Activated gamma-delta T cell treated with Interleukin-2 at 50 U/mL for 16 hours (primary cell): ENCODE measurements around the gene BBS2.

Experiments used
- DNase-seq: peaks from one replicate; pipeline ENCODE4 v3.0.0-alpha.2; 2020

Gene BBS2, protein sequence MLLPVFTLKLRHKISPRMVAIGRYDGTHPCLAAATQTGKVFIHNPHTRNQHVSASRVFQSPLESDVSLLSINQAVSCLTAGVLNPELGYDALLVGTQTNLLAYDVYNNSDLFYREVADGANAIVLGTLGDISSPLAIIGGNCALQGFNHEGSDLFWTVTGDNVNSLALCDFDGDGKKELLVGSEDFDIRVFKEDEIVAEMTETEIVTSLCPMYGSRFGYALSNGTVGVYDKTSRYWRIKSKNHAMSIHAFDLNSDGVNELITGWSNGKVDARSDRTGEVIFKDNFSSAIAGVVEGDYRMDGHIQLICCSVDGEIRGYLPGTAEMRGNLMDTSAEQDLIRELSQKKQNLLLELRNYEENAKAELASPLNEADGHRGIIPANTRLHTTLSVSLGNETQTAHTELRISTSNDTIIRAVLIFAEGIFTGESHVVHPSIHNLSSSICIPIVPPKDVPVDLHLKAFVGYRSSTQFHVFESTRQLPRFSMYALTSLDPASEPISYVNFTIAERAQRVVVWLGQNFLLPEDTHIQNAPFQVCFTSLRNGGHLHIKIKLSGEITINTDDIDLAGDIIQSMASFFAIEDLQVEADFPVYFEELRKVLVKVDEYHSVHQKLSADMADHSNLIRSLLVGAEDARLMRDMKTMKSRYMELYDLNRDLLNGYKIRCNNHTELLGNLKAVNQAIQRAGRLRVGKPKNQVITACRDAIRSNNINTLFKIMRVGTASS

DNA sequence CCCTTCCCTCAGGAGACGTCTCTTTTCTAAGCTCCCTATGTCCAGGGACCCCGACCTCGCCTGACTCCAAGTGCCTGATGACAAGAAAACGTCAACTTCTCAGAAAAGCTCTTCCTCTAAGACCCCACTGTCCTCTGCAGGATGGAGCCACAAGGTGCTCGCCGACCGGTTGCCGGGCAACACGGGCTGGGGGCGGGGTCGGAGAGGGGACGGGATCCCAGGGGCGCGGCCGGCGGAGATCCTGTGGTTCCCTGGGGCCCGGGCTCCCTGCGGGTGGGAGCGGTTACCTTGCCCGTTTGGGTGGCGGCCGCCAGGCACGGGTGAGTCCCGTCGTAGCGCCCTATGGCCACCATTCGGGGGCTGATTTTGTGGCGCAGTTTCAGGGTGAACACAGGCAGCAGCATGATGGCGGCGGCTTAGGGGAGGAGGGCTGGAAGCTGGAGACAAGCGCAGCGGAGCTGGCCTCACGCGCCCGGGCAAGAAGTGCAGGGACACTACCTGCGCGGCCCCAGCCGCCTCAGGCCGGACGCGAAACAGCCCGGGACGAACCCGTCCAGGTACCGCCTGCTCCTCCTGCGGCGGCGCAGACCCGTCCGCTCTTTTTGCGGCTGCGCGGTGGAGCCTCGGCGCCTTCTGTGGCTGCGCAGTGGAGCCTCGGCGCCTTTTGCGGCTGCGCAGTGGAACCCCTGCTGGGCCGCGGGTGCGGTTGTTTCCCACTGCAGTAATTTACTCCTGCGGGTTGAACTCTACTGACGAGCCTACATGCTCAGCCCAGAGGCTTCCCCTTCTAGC is at the start of gene BBS2:
TSS of gene BBS2 (minus strand) at position 566 of the 792 bp plus-strand sequence. CDS start at position 404, 162 bp downstream.
- peak; percentile 92 for DNase-seq

DNA sequence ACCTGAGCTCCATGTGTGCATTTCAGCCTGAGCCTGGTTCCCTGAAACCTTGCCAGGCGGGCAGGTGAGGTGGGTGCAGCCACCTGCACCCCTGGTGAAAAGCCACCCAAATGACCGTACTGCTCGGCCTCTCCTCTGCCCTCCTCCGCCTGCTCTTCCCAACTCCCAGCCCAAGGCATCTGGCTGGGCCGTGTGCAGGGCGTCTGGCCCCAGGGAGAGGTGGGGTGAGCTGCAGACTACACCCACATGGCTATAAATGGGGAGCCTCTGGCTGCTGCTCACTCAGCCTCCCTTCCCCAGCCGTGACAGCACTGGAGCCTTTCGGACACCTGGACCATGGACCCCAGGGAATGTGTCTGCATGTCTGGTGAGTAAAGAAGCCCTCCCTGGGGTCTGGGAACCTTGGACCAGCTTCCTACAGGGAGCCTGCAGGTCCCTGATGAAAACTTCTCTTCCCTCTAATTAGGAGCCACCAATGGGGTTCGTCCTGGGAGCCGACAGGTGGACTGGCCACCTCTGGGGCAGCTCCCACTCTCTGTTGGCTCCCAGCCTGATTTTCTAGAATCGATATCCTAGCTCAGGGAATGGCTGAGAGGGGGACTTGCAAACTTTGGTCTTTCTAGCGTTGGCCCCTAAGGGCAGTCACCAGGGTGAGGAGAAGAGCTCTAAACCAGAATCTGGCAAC is 45.1 kb upstream of the BBS2 start, which contains the start of gene MT4:
TSS of gene MT4 (plus strand) at position 281 of the 685 bp plus-strand sequence. CDS start at position 337, 56 bp downstream.
- no peak for DNase-seq

DNA sequence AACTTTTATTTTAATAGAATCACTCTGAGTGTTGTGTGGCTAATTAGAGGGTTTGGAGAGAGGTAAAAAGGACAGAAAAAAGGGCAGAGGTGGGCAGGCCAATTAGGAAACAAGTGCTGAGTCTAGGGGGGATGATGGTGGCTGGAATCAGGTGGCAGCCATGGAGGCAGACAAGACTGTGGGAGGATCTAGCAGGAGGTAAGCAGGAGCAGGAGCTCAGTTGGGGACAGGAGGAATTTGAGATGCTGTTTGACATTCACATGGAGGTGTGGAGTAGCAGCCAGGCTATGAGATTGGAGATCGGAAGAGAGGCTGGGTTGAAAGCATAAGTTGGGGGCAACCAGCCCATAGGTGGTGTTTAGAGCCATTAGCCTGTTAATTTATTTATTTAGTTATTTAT is 41.3 kb upstream of the BBS2 start:
- no peak for DNase-seq

DNA sequence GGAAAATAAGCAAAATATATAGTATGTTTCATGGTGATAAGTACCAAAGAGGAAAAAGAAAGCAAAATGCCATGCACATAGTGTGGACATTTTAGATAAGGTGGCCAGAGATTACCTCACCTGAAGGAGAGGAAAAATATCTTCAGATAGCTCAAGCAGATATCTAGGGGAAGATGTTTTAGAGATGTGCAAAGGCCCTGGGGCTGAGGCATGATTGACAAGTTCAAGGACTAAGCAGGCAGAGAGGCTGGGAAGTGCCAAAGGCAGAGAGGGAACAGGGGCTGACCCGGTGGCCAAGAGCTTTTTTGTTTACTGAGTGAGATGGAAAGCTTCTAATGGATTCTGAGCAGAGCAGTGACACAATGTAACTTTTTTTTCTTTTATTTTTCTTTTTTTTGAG is 40.6 kb upstream of the BBS2 start:
- DNase-seq, result no peak

DNA sequence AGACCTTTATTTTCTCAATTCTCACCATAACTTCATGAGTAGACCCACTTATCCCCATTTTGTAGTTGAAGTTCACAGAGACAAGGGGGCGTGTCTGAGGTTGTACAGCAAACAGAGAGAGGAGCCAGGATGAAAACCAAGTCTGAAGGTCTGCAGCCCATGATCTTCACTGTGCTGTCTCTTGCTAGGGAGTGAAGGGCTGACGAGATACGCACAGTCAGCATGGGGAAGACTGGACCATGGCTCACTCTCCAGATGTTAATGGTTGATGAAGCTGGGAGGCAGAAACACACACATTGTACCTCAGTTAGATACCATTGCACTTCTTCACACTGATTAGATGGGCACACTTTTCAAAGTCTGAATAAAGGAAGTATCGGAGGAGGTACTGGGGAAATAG is 39.3 kb upstream of the BBS2 start:
- no peak for DNase-seq

DNA sequence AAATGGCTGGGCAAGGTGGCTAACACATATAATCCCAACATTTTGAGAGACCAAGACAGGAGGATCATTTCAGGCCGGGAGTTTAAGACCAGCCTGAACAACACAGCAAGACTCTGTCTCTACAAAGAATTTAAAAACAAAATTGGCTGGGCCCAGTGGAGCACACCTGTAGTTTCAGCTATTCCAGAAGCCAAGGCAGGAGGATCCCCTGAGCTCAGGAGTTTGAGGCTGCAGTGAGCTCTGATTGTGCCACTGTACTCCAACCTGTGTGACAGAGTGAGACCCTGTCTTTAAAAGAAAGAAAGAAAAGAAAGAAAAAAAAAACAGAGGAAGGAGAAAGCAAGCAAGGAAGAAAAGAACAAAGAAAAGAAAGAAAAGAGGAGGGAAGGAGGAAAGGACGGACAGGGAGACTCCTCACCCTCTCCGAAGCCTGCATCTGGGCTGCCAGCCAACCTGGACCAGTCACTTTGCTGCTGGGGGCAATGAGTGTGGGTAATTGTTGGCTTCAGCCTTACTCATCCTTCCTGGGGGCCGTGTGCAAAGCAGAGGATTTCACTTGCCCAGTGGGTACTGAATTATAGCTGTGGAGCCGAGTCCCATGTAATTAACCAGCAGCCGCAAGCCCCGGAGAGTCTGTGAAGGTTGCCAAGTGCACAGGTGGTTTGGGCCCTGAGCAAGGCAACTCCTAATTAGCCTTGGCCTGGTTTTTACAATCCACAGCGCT is 38.4 kb upstream of the BBS2 start:
- DNase-seq, result no peak

DNA sequence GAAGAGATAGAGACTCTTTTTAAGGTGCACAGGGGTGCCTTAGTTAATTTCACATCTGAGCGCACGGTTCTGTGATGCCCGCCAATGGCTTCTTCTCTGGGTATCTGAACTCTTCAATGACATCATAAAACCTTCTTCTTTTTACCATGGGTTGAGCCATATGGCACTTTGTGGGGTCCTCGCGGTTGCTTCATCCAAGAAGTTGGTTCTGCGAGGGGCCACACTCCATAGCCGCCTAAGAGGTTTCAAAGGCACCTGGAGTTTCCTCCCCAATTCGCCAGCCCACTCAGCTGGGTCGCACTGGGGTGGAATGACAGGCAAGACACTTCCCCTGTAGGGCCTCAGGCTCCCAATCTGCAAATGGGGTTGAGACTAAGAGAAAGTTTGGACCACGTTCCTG is 34.6 kb upstream of the BBS2 start:
- DNase-seq, result no peak

DNA sequence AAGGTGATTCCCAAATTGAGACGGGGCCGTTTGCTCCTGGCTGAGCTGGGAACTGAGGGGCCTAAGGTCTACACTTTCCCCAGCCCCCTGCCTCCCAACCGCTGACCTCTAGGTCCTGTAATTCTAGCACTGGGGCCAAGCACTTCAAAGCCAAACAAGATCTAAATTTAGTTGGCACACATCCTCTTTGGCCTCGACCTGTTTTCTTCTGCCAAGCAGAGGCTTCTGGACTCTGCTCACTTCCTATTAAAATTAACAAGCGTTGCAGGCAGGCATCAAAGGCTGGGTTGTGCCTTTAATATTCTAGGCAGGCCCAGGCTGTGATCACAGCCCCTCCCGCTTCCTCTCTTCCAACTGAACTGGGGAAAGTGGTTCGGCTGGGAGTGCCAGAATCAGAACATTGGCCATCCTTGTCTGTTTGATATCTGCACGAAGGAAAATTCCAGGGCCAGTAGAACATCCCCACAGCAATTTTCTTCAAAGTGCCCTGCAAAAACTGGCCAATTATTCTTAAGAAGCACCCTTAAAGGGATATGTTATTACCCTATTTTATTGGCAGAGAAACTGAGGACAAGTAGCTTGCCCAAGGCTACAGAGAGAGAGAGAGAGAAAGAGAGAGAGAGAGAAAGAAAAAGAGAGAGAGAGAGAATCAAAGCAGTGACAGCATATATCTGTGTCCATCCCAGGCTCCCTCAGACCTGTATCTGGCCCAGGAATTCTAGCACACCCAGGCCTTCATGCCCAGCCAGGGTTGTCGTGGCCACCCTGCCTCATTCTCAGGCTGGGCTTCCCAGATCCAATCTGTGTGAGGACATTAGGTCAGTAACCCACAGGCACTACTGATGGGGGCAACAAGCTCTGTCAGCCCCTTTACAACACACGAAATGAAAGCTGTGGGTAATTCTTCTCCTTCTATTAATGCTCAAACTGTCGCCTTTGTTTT is 32.2 kb upstream of the BBS2 start:
- no peak for DNase-seq

DNA sequence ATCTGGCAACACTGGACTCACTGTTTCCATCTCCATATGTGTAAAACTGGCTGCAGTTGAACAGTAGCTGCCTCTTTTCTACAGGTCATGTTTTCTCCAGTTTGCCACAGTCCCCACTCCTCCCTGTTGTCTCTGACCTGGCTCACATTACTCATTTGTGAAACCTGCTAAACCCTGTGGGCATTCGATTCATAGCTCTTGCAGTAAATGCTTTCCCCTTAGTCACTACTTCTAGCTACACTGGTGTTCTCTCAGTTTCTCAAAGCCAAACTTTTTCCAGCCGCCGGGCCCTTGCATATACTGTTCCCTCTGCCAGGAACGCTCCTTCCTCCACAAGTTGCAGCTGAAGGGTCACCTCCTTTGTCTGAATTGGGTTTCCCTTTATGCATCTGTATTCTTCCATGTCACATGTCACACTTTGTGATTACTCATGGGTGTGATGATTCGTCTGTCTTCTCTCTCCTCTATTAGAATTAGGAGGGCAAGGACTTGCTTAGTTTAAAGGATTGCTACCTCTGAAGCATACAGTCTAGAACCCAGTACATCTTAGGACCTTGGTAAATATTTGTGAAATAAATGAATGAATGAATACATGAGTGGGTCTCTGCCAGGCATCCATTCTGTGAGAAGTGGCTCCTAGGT is 30.0 kb upstream of the BBS2 start:
- no peak for DNase-seq

DNA sequence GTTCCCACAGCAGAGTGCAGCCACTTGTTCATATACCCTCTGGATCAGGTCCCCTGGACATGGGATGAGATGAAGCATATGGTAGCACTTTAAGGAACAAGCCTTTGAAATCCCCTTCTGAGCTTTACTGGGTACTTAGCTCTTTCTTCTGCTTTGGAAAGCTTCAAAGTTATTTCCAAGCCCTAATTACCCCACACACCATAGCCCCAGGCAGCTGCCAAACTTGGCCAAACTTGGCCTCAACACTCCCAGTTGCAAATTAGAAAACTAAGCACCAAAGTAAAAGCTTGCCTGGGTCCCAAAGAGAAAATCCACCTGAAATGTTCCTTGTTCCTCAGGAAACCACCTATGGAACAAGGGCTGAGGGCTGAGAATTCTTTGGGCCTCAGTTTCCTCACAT is 29.3 kb upstream of the BBS2 start:
- no peak for DNase-seq

DNA sequence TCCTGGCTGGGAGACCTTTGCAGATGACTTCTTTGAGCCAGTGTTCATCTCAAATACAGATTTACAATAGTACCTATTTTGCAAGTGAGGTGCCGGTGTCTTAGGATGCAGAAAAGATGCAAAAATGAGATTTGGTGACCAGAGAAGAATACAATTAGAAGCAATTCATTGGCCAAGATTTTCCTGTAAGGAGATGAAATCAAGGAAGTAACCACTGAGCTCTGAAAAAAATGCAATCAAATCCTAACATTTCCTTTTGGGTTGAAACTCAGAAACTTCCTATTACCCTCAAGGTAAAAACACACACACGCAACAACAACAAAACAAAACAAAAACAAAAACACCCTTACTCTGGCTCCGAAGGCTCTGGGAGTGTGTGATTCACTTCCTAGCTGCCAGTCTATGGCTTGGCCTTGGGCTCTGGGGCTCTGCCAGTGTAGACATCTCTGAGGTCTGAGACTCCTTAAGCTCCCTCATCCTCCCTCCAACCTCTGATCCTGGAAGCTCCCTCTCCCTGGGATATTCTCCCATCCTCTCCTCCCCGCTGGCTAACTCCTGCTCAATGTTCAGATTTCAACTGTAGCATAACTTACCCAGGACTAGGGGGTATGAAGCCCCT is 28.2 kb upstream of the BBS2 start:
- DNase-seq, result no peak

DNA sequence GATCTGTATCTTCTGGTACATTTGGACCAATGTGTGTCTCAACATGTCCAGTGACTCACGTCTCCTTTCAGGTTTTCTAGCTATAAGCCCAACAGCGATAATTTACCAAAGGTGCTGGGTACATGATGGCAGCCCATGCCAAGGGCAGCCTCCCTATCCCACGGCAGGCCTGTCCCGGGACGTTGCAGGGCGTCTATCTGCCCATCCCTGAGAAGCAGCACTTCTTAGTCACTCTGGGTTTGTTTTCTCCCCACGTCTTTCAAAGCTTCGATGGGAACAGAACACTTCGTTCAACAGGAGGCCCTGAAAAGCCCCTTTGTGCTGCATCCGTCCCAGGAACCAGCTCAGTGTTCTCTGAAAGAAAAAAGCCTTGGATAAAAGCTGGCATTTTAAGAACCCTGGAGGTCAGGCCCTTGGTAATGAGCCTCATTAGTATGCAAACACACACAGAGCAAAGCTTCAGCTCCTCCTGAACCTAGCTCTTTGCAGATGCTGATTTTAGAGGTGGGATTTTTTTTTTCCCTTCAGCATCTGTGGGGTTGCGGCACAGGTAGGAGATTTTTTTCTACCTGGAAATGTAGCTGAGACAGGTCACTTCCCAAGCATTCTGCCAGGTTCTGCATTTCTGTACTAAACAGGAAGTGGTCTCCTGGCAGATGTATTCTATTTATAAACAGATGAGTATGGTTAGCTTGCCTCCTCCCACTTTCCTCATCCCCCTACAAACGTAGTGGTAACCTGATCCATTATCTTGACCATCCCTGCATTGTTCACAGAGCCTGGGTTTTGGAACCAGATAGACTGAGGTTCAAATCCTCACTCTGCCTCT is 27.5 kb upstream of the BBS2 start:
- DNase-seq, result no peak

DNA sequence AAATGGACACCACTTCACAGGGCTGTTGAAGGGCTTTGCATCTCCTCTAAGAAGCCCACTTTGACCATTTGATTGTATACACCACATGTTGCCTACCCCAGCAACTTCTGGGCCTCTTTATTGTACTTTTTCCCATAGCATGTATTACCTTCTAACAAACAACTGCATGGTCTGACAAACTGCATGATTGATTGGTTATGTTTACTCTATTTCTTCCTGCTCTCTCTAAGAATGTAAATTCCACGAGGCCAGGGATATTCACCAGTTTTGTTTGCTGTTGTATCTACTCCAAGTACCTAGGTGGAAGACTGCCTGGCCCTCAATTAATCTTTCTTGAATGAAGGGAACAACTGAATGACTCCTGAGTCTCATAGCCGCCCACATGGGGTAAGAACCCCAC is 22.2 kb upstream of the BBS2 start:
- no peak for DNase-seq

DNA sequence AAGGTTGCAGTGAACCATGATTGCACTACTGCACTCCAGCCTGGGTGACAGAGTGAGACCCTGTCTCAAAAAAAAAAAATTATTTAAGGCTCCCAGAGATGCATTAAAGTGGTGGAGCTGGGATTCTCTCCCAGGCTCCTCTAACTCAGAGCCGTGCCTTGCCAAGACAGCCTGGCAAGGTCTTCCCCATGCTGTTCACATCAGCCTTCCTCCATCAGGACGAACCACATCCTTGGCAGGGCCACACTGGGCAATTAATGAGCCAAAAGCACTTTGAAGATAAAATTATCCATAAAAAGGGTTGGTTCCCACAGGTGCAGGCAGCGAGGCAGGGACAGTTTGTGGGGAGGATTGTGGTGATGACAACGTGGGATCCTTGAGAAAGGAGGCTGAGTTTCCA is 19.8 kb upstream of the BBS2 start:
- DNase-seq, result no peak

DNA sequence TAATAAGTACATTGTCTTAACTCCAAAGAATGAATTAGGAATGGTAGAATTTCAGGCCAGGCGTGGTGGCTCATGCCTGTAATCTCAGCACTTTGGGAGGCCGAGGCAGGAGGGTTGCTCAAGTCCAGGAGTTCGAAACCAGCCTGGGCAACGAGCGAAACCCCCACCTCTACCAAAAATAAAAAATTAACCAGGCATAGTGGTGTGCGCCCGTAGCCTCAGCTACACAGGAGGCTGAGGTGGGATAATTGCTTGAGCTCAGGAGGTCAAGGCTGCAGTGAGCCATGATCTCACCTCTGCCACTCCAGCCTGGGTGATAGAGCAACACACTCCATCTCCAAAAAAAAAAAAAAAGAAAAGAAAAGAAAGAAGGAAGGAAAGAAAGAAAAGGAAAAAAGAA is 18.5 kb upstream of the BBS2 start:
- no peak for DNase-seq

DNA sequence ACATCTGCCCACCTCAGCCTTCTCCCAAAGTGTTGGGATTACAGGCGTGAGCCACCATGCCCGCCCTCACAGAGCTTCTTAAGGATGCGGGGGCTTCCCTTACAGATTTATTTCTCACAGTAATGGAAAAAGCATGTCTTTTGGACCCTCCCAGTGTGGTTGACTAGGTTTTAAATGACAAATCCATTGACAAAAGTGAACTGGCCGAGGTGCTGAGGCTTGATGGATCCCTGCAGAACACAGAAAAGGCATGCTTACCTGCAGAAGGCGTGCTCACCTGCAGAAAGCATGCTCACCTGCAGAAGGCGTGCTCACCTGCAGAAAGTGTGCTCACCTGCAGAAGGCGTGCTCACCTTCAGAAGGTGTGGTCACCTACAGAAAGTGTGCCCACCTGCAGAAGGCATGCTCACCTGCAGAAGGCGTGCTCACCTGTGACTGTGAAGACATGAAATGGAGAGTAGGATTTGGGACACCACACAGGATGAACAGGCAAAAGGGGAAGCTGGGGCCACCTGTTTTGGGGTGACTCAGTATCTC is 15.1 kb upstream of the BBS2 start:
- DNase-seq, result no peak

DNA sequence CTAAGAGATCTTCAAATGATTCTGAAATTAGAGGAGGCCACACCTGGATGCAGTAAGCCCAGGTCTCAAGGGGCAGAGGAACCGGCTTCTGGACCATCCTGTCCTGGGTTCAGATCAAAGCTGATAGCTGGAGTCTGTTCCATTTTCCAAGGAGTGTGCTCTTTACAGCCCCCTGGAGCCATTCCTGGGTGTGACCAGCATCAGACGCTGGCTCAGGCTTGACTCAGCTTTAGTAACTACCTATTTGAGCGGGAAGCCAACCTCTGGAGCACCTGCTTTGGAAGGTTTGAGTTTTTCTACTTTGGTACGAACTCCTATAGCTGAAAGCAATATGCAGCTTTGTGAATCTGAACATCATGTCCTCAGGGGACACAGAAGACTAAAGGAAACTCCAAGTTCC is 12.9 kb upstream of the BBS2 start:
- no peak for DNase-seq

DNA sequence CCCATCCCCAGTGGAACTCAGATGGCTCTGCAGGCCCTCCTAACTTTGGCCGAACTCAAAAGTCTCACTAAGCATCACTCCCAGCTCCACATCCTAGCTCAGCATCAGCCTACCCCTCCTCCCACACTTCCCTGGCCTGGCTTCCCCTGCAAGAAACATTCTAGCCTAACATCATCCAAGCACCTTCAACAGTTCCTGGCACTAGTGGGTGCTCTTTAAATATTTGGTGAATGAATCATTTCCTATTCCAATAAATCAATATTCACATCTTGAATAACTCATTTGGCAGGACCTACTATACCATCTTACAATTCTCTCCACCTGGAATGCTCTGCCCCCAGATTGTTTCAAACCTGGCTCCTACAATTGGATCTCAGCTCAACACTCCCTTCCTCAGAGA is 11.0 kb upstream of the BBS2 start:
- no peak for DNase-seq

DNA sequence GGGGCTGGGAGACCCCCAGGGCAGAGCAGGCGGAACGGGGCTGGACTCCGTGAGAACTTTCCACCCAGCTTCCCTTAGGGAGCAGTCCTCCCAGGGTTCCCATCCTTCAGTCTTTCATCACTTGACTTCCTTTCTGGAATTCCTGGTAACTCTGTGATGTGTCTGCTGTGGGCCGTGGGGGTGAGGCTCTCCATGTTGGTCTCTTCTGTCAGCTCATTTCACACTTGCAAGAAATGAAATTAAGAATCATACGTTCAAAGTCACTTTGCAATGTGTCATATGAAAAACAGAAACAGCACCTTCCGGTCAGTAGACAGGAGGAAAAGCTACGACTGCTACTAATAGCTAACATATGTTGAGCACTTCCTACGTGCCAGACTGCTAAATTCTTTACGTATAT is 5.4 kb upstream of the BBS2 start:
- no peak for DNase-seq
